ENCODE measurements around the gene PANK2.

DNA sequence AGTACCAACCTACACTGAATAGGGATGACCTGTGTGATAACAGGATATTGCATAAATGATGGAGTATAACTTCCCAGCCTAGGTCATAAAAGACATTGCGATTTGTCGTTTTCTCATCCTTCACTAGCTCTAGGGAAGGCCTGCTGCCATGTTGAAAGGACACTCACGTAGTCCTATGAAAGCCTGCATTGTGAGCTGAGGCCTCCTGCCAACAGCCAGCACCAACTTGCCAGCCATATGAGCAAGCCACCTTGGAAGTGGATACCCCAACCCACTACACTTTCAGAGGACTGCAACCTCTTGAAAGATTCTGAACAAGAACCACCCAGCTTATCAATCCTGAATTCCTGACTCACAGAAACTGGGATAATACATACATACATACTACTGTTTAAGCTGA, 3.5 kb upstream of the PANK2 start:
- TF ChIP-seq NBN (IDR thresholded peaks at IDR 0.05) (no peak), RBBP5 (conservative IDR thresholded peaks at IDR 0.05) (no peak)

Measured in GM12878 (cell line).